Raji (cell line): Measurements from ENCODE around the gene MED13.

Experiments
- POLR2A ChIP-seq: IDR thresholded peaks from 2 replicates; pipeline ENCODE4 v1.6.1; 2011; ENCODE audit warnings: low read depth, low read length, control low read depth; ENCODE audit not compliant: insufficient read depth

The MED13 gene

GRCh38 chr17:62073993-62074392 lies 8.9 kb upstream of the MED13 start:
- TF ChIP-seq POLR2A, result no peak

- no peak for TF ChIP-seq POLR2A
Measured at GRCh38 chr17:62070900-62071299, 5.8 kb upstream of the MED13 start.

GRCh38 chr17:62067165-62068145 lies 2.4 kb upstream of the MED13 start:
- no peak for TF ChIP-seq POLR2A

GRCh38 chr17:62065611-62066468 lies 762 bp upstream of the MED13 start:
- TF ChIP-seq POLR2A, result peak; percentile 82

- TF ChIP-seq POLR2A, result no peak
Measured at GRCh38 chr17:62064029-62064790, 868 bp downstream of the MED13 start.

GRCh38 chr17:62062944-62063343 lies 2.1 kb downstream of the MED13 start:
- no peak for TF ChIP-seq POLR2A

- no peak for TF ChIP-seq POLR2A
Measured at GRCh38 chr17:62062302-62062701, 2.8 kb downstream of the MED13 start.

GRCh38 chr17:62059414-62059813 lies 5.7 kb downstream of the MED13 start:
- no peak for TF ChIP-seq POLR2A

GRCh38 chr17:62058611-62059010 lies 6.5 kb downstream of the MED13 start:
- no peak for TF ChIP-seq POLR2A

- TF ChIP-seq POLR2A, result no peak
Measured at GRCh38 chr17:62057696-62058095, 7.4 kb downstream of the MED13 start.

- no peak for TF ChIP-seq POLR2A
Measured at GRCh38 chr17:62052765-62053338, 12.2 kb downstream of the MED13 start.

- TF ChIP-seq POLR2A, result no peak
Measured at GRCh38 chr17:62051053-62051452, 14.0 kb downstream of the MED13 start.

GRCh38 chr17:62049299-62049698 lies 15.8 kb downstream of the MED13 start:
- TF ChIP-seq POLR2A, result no peak

- TF ChIP-seq POLR2A, result no peak
Measured at GRCh38 chr17:62048262-62048661, 16.8 kb downstream of the MED13 start.

GRCh38 chr17:62045517-62045916 lies 19.6 kb downstream of the MED13 start:
- no peak for TF ChIP-seq POLR2A

GRCh38 chr17:62045109-62045508 lies 20.0 kb downstream of the MED13 start:
- TF ChIP-seq POLR2A, result no peak
